HFFc6 (cell line): Measurements from ENCODE around the gene HIVEP3. TPM values are rescaled to one million over a fixed set of nuclear protein-coding genes. Genes with fewer than 3 reads are reported as not detected.

Experiments used
- DNase-seq: peaks from one replicate; pipeline ENCODE4 v3.0.0-alpha.2; 2018
- H3K27ac Mint-ChIP-seq: 2 replicates; pipeline ENCODE4 v1.8.0; 2020; ENCODE audit warnings: mild to moderate bottlenecking, mixed read lengths
- H3K27me3 Mint-ChIP-seq: 2 replicates; pipeline ENCODE4 v1.8.0; 2021; ENCODE audit warnings: mild to moderate bottlenecking, moderate library complexity, mixed read lengths; ENCODE audit not compliant: insufficient read depth
- H3K36me3 Mint-ChIP-seq: 2 replicates; pipeline ENCODE4 v1.8.0; 2021; ENCODE audit warnings: low read depth, mixed read lengths
- H3K4me1 Mint-ChIP-seq: 2 replicates; pipeline ENCODE4 v1.8.0; 2020; ENCODE audit warnings: low read depth, mixed read lengths
- H3K4me3 Mint-ChIP-seq: 2 replicates; pipeline ENCODE4 v1.8.0; 2020; ENCODE audit warnings: mild to moderate bottlenecking, moderate library complexity, mixed read lengths
- H3K9me3 Mint-ChIP-seq: 2 replicates; pipeline ENCODE4 v1.8.0; 2020; ENCODE audit warnings: mild to moderate bottlenecking, mixed read lengths
- total RNA-seq, 6 experiments: library from RNA; stranded (reverse); fragmentation: NEBNext Ultra II Directional; extraction: Animal tissue kit (Norgen Biotek cat#: 25700); gene quantifications; 2 replicates in 1 of 6; 3 replicates in 5 of 6; pipeline ENCODE4 v1.2.3, GENCODE V29; 2021
- TF ChIP-seq, protein P1 (sequence below): fragments of 200-600 bp; sonication (generic); IDR thresholded peaks from 2 replicates; pipeline ENCODE4 v1.5.0; 2021; ENCODE audit warnings: antibody characterized with exemption, mild to moderate bottlenecking

The HIVEP3 gene
- total RNA-seq, 6 experiments from 2014 or later = 7.0 to 9.7 (median 7.9) TPM

GRCh38 chr1:41539418-41539805, 379.3 kb downstream of the HIVEP3 start:
- H3K4me3 Mint-ChIP-seq = no peak overlapping the region
- no peak for DNase-seq
- TF ChIP-seq, protein P1, sequence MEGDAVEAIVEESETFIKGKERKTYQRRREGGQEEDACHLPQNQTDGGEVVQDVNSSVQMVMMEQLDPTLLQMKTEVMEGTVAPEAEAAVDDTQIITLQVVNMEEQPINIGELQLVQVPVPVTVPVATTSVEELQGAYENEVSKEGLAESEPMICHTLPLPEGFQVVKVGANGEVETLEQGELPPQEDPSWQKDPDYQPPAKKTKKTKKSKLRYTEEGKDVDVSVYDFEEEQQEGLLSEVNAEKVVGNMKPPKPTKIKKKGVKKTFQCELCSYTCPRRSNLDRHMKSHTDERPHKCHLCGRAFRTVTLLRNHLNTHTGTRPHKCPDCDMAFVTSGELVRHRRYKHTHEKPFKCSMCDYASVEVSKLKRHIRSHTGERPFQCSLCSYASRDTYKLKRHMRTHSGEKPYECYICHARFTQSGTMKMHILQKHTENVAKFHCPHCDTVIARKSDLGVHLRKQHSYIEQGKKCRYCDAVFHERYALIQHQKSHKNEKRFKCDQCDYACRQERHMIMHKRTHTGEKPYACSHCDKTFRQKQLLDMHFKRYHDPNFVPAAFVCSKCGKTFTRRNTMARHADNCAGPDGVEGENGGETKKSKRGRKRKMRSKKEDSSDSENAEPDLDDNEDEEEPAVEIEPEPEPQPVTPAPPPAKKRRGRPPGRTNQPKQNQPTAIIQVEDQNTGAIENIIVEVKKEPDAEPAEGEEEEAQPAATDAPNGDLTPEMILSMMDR = no peak
- no peak overlapping the region for H3K27ac Mint-ChIP-seq
- no peaks in the 10 kb centered on the region for H3K9me3 Mint-ChIP-seq
- peaks cover 59% of the 10 kb centered on the region for H3K4me1 Mint-ChIP-seq
- peaks cover 4% of the 10 kb centered on the region; the same call in 1 of the 2 replicates for H3K27me3 Mint-ChIP-seq
- H3K36me3 Mint-ChIP-seq = no peaks in the 10 kb centered on the region

- TF ChIP-seq, protein P1 = no peak
- Mint-ChIP-seq H3K4me3 (no peak overlapping the region), H3K27me3 (peaks cover 4% of the 10 kb centered on the region; the same call in 1 of the 2 replicates), H3K27ac (no peak overlapping the region), H3K9me3 (no peaks in the 10 kb centered on the region), H3K4me1 (peaks cover 59% of the 10 kb centered on the region), H3K36me3 (no peaks in the 10 kb centered on the region)
- no peak for DNase-seq
Measured at GRCh38 chr1:41538741-41539417, 379.8 kb downstream of the HIVEP3 start.

GRCh38 chr1:41537788-41538351, 380.9 kb downstream of the HIVEP3 start:
- H3K4me3 Mint-ChIP-seq = peak overlapping the region; percentile 79
- DNase-seq = peak; percentile 89
- no peaks in the 10 kb centered on the region for H3K36me3 Mint-ChIP-seq

DNA sequence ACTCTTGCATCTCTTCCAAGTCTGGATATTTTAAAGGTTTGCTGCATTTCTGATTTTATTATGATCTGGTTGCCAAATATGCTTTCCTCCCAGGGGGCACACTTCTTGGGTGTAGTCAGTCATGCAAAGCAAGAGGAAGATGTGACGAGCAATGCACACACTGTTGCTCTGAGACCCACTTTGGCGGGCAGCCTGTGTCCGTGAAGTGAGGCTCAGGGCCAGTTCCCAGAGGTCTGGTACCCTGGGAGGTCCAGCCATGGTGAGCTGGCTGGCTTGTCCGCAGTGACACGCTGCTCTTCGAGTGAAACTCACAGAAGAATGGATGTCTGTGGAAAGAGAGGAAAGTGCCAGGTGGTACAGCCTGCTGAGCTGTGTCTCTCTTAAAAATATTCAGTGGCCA, 381.5 kb downstream of the HIVEP3 start:
- Mint-ChIP-seq H3K4me1 (peaks cover 54% of the 10 kb centered on the region), H3K4me3 (peak overlapping the region; percentile 79), H3K9me3 (no peaks in the 10 kb centered on the region), H3K36me3 (peaks cover 4% of the 10 kb centered on the region; the same call in 1 of the 2 replicates), H3K27ac (peak overlapping the region; percentile 95), H3K27me3 (peaks cover 4% of the 10 kb centered on the region; the same call in 1 of the 2 replicates)
- TF ChIP-seq, protein P1 = no peak
- DNase-seq = peak; percentile 73

More at GRCh38 chr1:41537788-41538351, 380.9 kb downstream of the HIVEP3 start:
- Mint-ChIP-seq H3K9me3 (no peaks in the 10 kb centered on the region), H3K27ac (peak overlapping the region; percentile 95), H3K4me1 (peaks cover 59% of the 10 kb centered on the region), H3K27me3 (peaks cover 4% of the 10 kb centered on the region; the same call in 1 of the 2 replicates)
- TF ChIP-seq, protein P1 = no peak

- H3K36me3 Mint-ChIP-seq = peaks cover 4% of the 10 kb centered on the region; the same call in 1 of the 2 replicates
- no peak overlapping the region for H3K4me3 Mint-ChIP-seq
- TF ChIP-seq, protein P1 = no peak
- peaks cover 2% of the 10 kb centered on the region; the same call in 1 of the 2 replicates for H3K27me3 Mint-ChIP-seq
- DNase-seq = no peak
- no peaks in the 10 kb centered on the region for H3K9me3 Mint-ChIP-seq
- H3K27ac Mint-ChIP-seq = no peak overlapping the region
- H3K4me1 Mint-ChIP-seq = peaks cover 50% of the 10 kb centered on the region
Measured at GRCh38 chr1:41536361-41536802, 382.3 kb downstream of the HIVEP3 start.
